ENCODE results near the gene INTS14.

Gene INTS14

GRCh38 chr15:65623103-65623502 is 12.2 kb upstream of the INTS14 start:
- H3F3A ChIP-seq (ENCODE audit: insufficient read depth, low read length), result no peaks in the 10 kb centered on the region
- H2AFZ ChIP-seq (ENCODE audit: low read length), result no peak overlapping the region
- no peak overlapping the region for H3K9ac ChIP-seq (ENCODE audit: low read length)
- no peaks in the 10 kb centered on the region for H4K20me1 ChIP-seq (ENCODE audit: insufficient read depth, low read length)
- H3K79me2 ChIP-seq (ENCODE audit: low read length), result no peaks in the 10 kb centered on the region
- no peaks in the 10 kb centered on the region for H3K27me3 ChIP-seq (replicated peaks; ENCODE audit: insufficient read depth, low read length)
- H3K4me3 ChIP-seq (ENCODE audit: low read length), result no peak overlapping the region
- no peak overlapping the region for H3K27ac ChIP-seq (ENCODE audit: low read length)
- no peak for DNase-seq
- no peaks in the 10 kb centered on the region for H3K9me3 ChIP-seq (replicated peaks; ENCODE audit: insufficient read depth, low read length)
- H3K4me1 ChIP-seq (ENCODE audit: low read length), result no peaks in the 10 kb centered on the region
- H3K36me3 ChIP-seq (replicated peaks; ENCODE audit: insufficient read depth, low read length), result no peaks in the 10 kb centered on the region
- TF ChIP-seq EZH2phosphoT487 (IDR thresholded peaks at IDR 0.05; ENCODE audit: low read length) (no peak), CTCF (IDR thresholded peaks at IDR 0.05; ENCODE audit: low read length) (no peak), EZH2 (optimal IDR thresholded peaks at IDR 0.05; ENCODE audit: low read depth, low read length) (no peak)
- H3K9me2 ChIP-seq (replicated peaks; ENCODE audit: insufficient read depth, low read length), result no peaks in the 10 kb centered on the region
- H3K4me2 ChIP-seq (ENCODE audit: low read depth, low read length), result no peak overlapping the region

GRCh38 chr15:65621638-65622037 is 10.7 kb upstream of the INTS14 start, which contains the start of gene SLC24A1:
TSS of gene SLC24A1 (plus strand) at chr15:65621938. CDS start at chr15:65624081, 2,143 bp downstream.
- H3K36me3 ChIP-seq (replicated peaks; ENCODE audit: insufficient read depth, low read length), result no peaks in the 10 kb centered on the region
- H3K9me3 ChIP-seq (replicated peaks; ENCODE audit: insufficient read depth, low read length), result no peaks in the 10 kb centered on the region
- H4K20me1 ChIP-seq (ENCODE audit: insufficient read depth, low read length), result no peaks in the 10 kb centered on the region
- H3K27ac ChIP-seq (ENCODE audit: low read length), result no peak within 1 kb of the TSS
- H3K79me2 ChIP-seq (ENCODE audit: low read length), result no peaks in the 10 kb centered on the region
- H2AFZ ChIP-seq (ENCODE audit: low read length), result no peak within 1 kb of the TSS
- TF ChIP-seq EZH2phosphoT487 (IDR thresholded peaks at IDR 0.05; ENCODE audit: low read length) (no peak), EZH2 (optimal IDR thresholded peaks at IDR 0.05; ENCODE audit: low read depth, low read length) (no peak), CTCF (IDR thresholded peaks at IDR 0.05; ENCODE audit: low read length) (no peak)
- no peak within 1 kb of the TSS for H3K4me3 ChIP-seq (ENCODE audit: low read length)
- H3F3A ChIP-seq (ENCODE audit: insufficient read depth, low read length), result no peaks in the 10 kb centered on the region
- H3K4me1 ChIP-seq (ENCODE audit: low read length), result no peaks in the 10 kb centered on the region
- H3K9ac ChIP-seq (ENCODE audit: low read length), result no peak within 1 kb of the TSS
- no peaks in the 10 kb centered on the region for H3K27me3 ChIP-seq (replicated peaks; ENCODE audit: insufficient read depth, low read length)
- no peak for DNase-seq
- H3K9me2 ChIP-seq (replicated peaks; ENCODE audit: insufficient read depth, low read length), result no peaks in the 10 kb centered on the region
- no peak within 1 kb of the TSS for H3K4me2 ChIP-seq (ENCODE audit: low read depth, low read length)

- Histone ChIP-seq H3K9me2 (replicated peaks; ENCODE audit: insufficient read depth, low read length) (no peaks in the 10 kb centered on the region), H3K79me2 (ENCODE audit: low read length) (no peaks in the 10 kb centered on the region), H3K4me1 (ENCODE audit: low read length) (no peaks in the 10 kb centered on the region), H2AFZ (ENCODE audit: low read length) (no peak overlapping the region), H3K9ac (ENCODE audit: low read length) (no peak overlapping the region), H3K36me3 (replicated peaks; ENCODE audit: insufficient read depth, low read length) (no peaks in the 10 kb centered on the region), H3K4me3 (ENCODE audit: low read length) (no peak overlapping the region), H3K9me3 (replicated peaks; ENCODE audit: insufficient read depth, low read length) (no peaks in the 10 kb centered on the region), H3K4me2 (ENCODE audit: low read depth, low read length) (no peak overlapping the region), H4K20me1 (ENCODE audit: insufficient read depth, low read length) (no peaks in the 10 kb centered on the region), H3F3A (ENCODE audit: insufficient read depth, low read length) (no peaks in the 10 kb centered on the region), H3K27me3 (replicated peaks; ENCODE audit: insufficient read depth, low read length) (no peaks in the 10 kb centered on the region), H3K27ac (ENCODE audit: low read length) (no peak overlapping the region)
- no peak for DNase-seq
- no peak for TF ChIP-seq EZH2 (optimal IDR thresholded peaks at IDR 0.05; ENCODE audit: low read depth, low read length)
- TF ChIP-seq CTCF (IDR thresholded peaks at IDR 0.05; ENCODE audit: low read length), result no peak
- TF ChIP-seq EZH2phosphoT487 (IDR thresholded peaks at IDR 0.05; ENCODE audit: low read length), result no peak
Observed at GRCh38 chr15:65620833-65621232, 9.9 kb upstream of the INTS14 start.
